AG04449 (cell line): Measurements from ENCODE around the gene CCPG1.
"Not testable (repeated sequence)": the region's sequence is repeated elsewhere in the genome, so short reads cannot be mapped to it uniquely, and the experiment has no call there.

Experiments used
- CTCF ChIA-PET: fragments of 350-600 bp; formaldehyde crosslinking; extraction: SDS; loops from one replicate; lab custom pipeline; 2021; ENCODE audit warnings: antibody characterized with exemption; lab: Yijun Ruan, JAX
- POLR2A ChIA-PET: fragments of 400-600, 350-600 bp; formaldehyde crosslinking; extraction: SDS; loops from one replicate; lab custom pipeline; 2020; ENCODE audit warnings: antibody characterized with exemption, inconsistent platforms; lab: Yijun Ruan, JAX
- DNase-seq: peaks from one replicate; pipeline ENCODE4 v3.0.0-alpha.2; 2010; ENCODE audit warnings: low read depth, low spot score
- H3K4me3 ChIP-seq: 2 replicates; pipeline ENCODE4 v1.5.1; 2011; ENCODE audit warnings: low read depth, mild to moderate bottlenecking, control low read depth, low read length
- CTCF ChIP-seq: IDR thresholded peaks from one replicate; pipeline ENCODE4 v1.5.1; 2011; ENCODE audit warnings: mild to moderate bottlenecking, moderate library complexity, low read length, control low read depth, inconsistent platforms; ENCODE audit not compliant: insufficient read depth; ENCODE audit errors: missing control alignments

CCPG1 gene

GRCh38 chr15:55401786-55402246 is 6.3 kb downstream of the CCPG1 start:
- CTCF ChIA-PET: interaction anchor here (0.8 to 1.5 kb wide), 4 partner anchors 9 to 33 kb away, joined by 3 to 6 read pairs (median 4); no protein-coding TSS in a partner anchor
- no peak for DNase-seq
- TF ChIP-seq CTCF: no peak
- POLR2A ChIA-PET: no interaction called here
- H3K4me3 ChIP-seq: no peak overlapping the region

- DNase-seq, POLR2A ChIA-PET, CTCF ChIA-PET, H3K4me3 ChIP-seq: not testable (repeated sequence)
Measured at GRCh38 chr15:55400050-55400449, 8.1 kb downstream of the CCPG1 start.

- TF ChIP-seq CTCF: no peak
- H3K4me3 ChIP-seq: no peak overlapping the region
- ChIA-PET POLR2A (no interaction called here), CTCF (interaction anchor here (6.1 kb wide), 1 partner anchor 10 kb away, joined by 38 read pairs; the partner anchor contains the start of genes CCPG1 and PIERCE2)
- DNase-seq: no peak
Measured at GRCh38 chr15:55398243-55398642, 9.9 kb downstream of the CCPG1 start.

- no peak for TF ChIP-seq CTCF
- DNase-seq: no peak
- no peak overlapping the region for H3K4me3 ChIP-seq
- CTCF ChIA-PET: interaction anchor here (1.2 to 6.1 kb wide), 2 partner anchors 13 to 103 kb away, joined by 3 to 38 read pairs; partner anchors contain the start of genes CCPG1 and PIERCE2
- POLR2A ChIA-PET: no interaction called here
Measured at GRCh38 chr15:55394694-55395093, 13.5 kb downstream of the CCPG1 start.

- no peak overlapping the region for H3K4me3 ChIP-seq
- ChIA-PET POLR2A (no interaction called here), CTCF (interaction anchor here (0.5 to 0.7 kb wide), 2 partner anchors 13 to 368 kb away, joined by 3 to 4 read pairs; no protein-coding TSS in a partner anchor)
- TF ChIP-seq CTCF: no peak
- DNase-seq: no peak
Measured at GRCh38 chr15:55389264-55389607, 18.9 kb downstream of the CCPG1 start.

- no peak for TF ChIP-seq CTCF
- CTCF ChIA-PET: no interaction called here
- POLR2A ChIA-PET: no interaction called here
- H3K4me3 ChIP-seq: no peak overlapping the region
- no peak for DNase-seq
Measured at GRCh38 chr15:55387027-55387426, 21.1 kb downstream of the CCPG1 start.

- TF ChIP-seq CTCF: no peak
- H3K4me3 ChIP-seq: no peak overlapping the region
- no peak for DNase-seq
- CTCF ChIA-PET: interaction anchor here (1.2 to 1.4 kb wide), 2 partner anchors 10 to 24 kb away, joined by 3 read pairs; partner anchors contain the start of genes CCPG1 and PIERCE2
- POLR2A ChIA-PET: no interaction called here
Measured at GRCh38 chr15:55383687-55384086, 24.5 kb downstream of the CCPG1 start.
